PFSK-1 (cell line): ENCODE measurements around the gene ANO4.

ENCODE experiments used
- FOXP2 ChIP-seq: optimal IDR thresholded peaks from 2 replicates; pipeline ENCODE3; 2011; ENCODE audit warnings: borderline replicate concordance, control low read depth, inconsistent platforms; ENCODE audit not compliant: insufficient read depth; ENCODE audit errors: extremely low read length, extremely low read depth
- POLR2AphosphoS5 ChIP-seq: IDR thresholded peaks from 2 replicates; pipeline ENCODE4 v1.6.1; 2012; ENCODE audit warnings: low read depth, mild to moderate bottlenecking, control low read depth, low read length, moderate library complexity
- REST ChIP-seq, 2 experiments: IDR thresholded peaks; 2 replicates each; pipeline versions ENCODE4 v1.6.1 to v1.8.0; 2011 to 2012; ENCODE audit warnings: low read depth in 2 of 2, low read length in 2 of 2, control low read depth in 1 of 2, inconsistent platforms in 1 of 2, mild to moderate bottlenecking in 1 of 2, moderate library complexity in 1 of 2; ENCODE audit not compliant: insufficient read depth in 1 of 2
- SIN3A ChIP-seq: IDR thresholded peaks from 2 replicates; pipeline ENCODE4 v1.6.1; 2012; ENCODE audit warnings: mild to moderate bottlenecking, low read length, moderate library complexity, borderline replicate concordance; ENCODE audit not compliant: insufficient read depth
- TAF1 ChIP-seq: IDR thresholded peaks from 2 replicates; pipeline ENCODE4 v1.6.1; 2012; ENCODE audit warnings: low read length, control low read depth, borderline replicate concordance; ENCODE audit not compliant: insufficient read depth

The ANO4 gene

DNA sequence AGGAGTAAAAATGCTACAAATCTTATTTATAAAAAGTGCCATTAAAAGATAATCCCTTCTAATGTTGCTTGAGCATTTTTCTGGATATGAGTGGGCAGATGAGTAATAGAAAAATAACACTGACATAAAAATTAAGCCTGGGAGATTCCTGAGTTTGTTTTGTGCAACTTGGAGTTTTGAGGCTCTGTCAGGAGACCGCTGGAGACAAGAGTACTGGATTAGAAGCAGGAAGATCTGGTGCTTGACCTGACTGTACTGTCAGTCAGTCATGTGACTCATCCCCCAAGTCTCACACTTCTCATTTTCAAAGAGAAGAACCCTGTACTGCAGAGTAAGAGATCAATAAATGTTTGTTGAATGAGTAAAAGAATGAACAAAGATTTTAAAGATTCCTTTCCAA, 29.4 kb downstream of the ANO4 start:
- no peak for TF ChIP-seq REST (IDR thresholded peaks at IDR 0.05; ENCODE audit: insufficient read depth in 1 of 2, low read depth in 2 of 2, low read length in 2 of 2)
- no peak for TF ChIP-seq SIN3A
- no peak for TF ChIP-seq TAF1
- no peak for TF ChIP-seq POLR2AphosphoS5
- TF ChIP-seq FOXP2, result no peak

GRCh38 chr12:100824476-100824875, 29.9 kb downstream of the ANO4 start:
- TF ChIP-seq TAF1 (no peak), SIN3A (no peak), REST (IDR thresholded peaks at IDR 0.05; ENCODE audit: insufficient read depth in 1 of 2, low read depth in 2 of 2, low read length in 2 of 2) (no peak), FOXP2 (no peak), POLR2AphosphoS5 (no peak)

GRCh38 chr12:100826323-100826722, 31.7 kb downstream of the ANO4 start:
- TF ChIP-seq TAF1 (no peak), FOXP2 (no peak), POLR2AphosphoS5 (no peak), SIN3A (peak; percentile 57; the same call in 1 of the 2 replicates), REST (IDR thresholded peaks at IDR 0.05; ENCODE audit: insufficient read depth in 1 of 2, low read depth in 2 of 2, low read length in 2 of 2) (peak; percentile 96 to 99)

- TF ChIP-seq REST (IDR thresholded peaks at IDR 0.05; ENCODE audit: insufficient read depth in 1 of 2, low read depth in 2 of 2, low read length in 2 of 2) (peak in 1 of 2 experiments; percentile 70; a peak in 2 of 4 replicates), POLR2AphosphoS5 (no peak)
Observed at GRCh38 chr12:100827901-100828520, 33.4 kb downstream of the ANO4 start.
